T-helper 17 cell (primary cell): Measurements from ENCODE around the gene ZHX3. TPM values are rescaled to one million over a fixed set of nuclear protein-coding genes. Genes with fewer than 3 reads are reported as not detected.

Experiments used
- ATAC-seq: fragments of 150-1000 bp; cut with Tn5 transposase; 2 replicates; pipeline ENCODE4 v1.10.0; 2021; ENCODE audit warnings: mild to moderate bottlenecking, moderate library complexity
- DNase-seq, 3 donors: peaks; one replicate each; pipeline versions ENCODE4 v3.0.0 to v3.0.0-alpha.2; 2020 to 2021
- H3K9me3 ChIP-seq: one replicate; pipeline ENCODE4 v1.7.0; 2013; ENCODE audit warnings: low read length, mild to moderate bottlenecking; ENCODE audit not compliant: control insufficient read depth, poor library complexity, severe bottlenecking
- H3K27ac Mint-ChIP-seq: one replicate; pipeline ENCODE4 v1.8.0; 2022; ENCODE audit warnings: mild to moderate bottlenecking, moderate library complexity, mixed read lengths
- H3K27me3 Mint-ChIP-seq: one replicate; pipeline ENCODE4 v1.8.0; 2022; ENCODE audit warnings: mixed read lengths
- H3K36me3 Mint-ChIP-seq: one replicate; pipeline ENCODE4 v1.8.0; 2022; ENCODE audit warnings: low read depth, mixed read lengths
- H3K4me1 Mint-ChIP-seq: one replicate; pipeline ENCODE4 v1.8.0; 2022; ENCODE audit warnings: mild to moderate bottlenecking, mixed read lengths
- H3K4me3 Mint-ChIP-seq: one replicate; pipeline ENCODE4 v1.8.0; 2022; ENCODE audit warnings: mild to moderate bottlenecking, moderate library complexity, mixed read lengths
- total RNA-seq, 4 donors: library from RNA in 2 of 4; stranded (reverse) in 2 of 4; gene quantifications; one replicate each; pipeline ENCODE4 v1.2.3 and lab custom pipeline; 2022 to 2026

ZHX3 gene
- total RNA-seq, 2 donors from 2014 or later: 4.1 to 4.9 TPM

DNA sequence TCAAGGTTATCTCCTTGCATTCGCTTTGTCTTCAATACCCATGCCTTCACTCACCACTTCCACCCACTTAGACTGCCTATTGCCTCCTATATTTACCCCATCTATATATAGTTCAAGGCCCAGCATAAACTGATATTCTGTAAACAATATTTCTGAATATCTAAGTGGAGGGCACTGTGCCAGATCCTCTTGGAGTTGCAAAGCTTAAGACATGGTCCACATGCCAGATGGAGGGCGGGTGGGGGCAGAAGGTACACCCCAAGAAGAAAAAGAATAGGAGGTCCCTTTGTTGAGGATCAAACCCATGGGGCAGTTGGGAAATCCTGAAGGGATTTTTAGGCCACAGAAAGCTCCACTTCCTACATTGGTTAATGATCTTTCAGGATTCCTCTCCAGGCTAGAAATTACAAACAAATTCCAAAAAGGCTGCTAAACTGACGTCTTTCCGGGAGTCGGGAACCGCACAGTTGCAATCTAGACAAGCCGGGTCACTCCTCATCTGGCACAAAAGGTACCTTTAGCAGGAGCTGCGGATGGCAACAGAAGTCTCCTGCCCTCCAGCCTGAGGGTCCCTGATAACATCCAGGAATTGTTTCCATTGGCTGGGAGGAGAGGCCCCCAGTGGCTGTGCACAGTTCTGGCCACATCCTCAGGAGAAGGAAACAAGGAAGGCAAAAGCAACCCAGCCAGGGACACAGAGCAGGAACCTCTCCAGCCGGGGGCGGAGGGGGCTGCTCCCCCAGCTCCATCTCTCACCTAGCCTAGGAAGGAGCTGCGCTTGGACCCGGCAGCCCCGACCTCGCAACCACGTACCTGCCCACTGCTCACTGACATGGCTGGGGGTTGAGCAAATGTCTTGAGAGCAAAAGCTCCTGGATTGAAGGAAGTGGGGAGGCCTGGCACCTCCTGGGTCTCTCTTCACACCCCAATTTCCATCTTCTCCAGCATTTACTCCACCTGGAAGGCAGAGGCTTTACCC, 17.2 kb upstream of the ZHX3 start:
- H3K27ac Mint-ChIP-seq: no peak overlapping the region
- no peaks in the 10 kb centered on the region for H3K9me3 ChIP-seq
- no peaks in the 10 kb centered on the region for H3K36me3 Mint-ChIP-seq
- peaks cover 3% of the 10 kb centered on the region for H3K4me1 Mint-ChIP-seq
- DNase-seq: no peak
- H3K27me3 Mint-ChIP-seq: peaks cover 17% of the 10 kb centered on the region
- ATAC-seq: no peak
- no peak overlapping the region for H3K4me3 Mint-ChIP-seq

DNA sequence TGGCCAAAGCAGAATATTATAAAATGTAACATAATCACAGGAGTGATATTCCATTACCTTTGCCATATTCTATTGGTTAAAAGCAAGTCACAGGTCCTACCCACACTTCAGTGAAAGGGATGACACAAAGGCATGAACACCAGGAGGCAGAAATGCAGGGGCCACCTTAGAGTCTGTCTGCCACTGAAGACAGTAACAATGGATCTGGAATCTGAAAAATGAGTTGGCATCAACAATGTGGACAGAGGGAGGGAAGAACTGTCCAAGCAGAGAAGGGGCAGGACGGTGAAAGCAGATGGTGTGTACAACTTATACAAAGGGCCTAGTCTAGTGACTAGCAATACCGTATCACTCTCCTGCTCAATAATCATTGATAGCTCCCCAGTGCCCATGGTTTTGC, 16.5 kb upstream of the ZHX3 start:
- ATAC-seq: no peak
- no peaks in the 10 kb centered on the region for H3K36me3 Mint-ChIP-seq
- H3K9me3 ChIP-seq: no peaks in the 10 kb centered on the region
- H3K27ac Mint-ChIP-seq: no peak overlapping the region
- DNase-seq: no peak
- peaks cover 14% of the 10 kb centered on the region for H3K27me3 Mint-ChIP-seq
- peaks cover 7% of the 10 kb centered on the region for H3K4me1 Mint-ChIP-seq
- H3K4me3 Mint-ChIP-seq: no peak overlapping the region

DNA sequence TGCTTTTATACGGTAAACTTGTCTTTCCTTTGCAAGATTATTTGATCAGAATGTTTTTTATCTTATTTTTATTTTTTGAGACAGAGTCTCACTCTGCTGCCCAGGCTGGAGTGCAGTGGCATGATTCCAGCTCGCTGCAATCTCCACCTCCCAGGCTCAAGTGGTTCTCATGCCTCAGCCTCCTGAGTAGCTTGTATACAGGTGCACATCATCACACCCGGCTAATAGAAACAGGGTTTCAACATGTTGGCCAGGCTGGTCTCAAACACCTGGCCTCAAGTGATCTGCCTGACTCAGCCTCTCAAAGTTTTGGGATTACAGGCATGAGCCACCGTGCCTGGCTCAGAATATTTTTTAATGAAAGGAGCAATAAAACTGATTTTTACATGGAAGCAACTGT, 14.2 kb upstream of the ZHX3 start:
- Mint-ChIP-seq H3K4me1 (peaks cover 11% of the 10 kb centered on the region), H3K27me3 (peaks cover 14% of the 10 kb centered on the region), H3K4me3 (no peak overlapping the region), H3K27ac (no peak overlapping the region), H3K36me3 (no peaks in the 10 kb centered on the region)
- no peak for ATAC-seq
- no peak for DNase-seq
- H3K9me3 ChIP-seq: no peaks in the 10 kb centered on the region

DNA sequence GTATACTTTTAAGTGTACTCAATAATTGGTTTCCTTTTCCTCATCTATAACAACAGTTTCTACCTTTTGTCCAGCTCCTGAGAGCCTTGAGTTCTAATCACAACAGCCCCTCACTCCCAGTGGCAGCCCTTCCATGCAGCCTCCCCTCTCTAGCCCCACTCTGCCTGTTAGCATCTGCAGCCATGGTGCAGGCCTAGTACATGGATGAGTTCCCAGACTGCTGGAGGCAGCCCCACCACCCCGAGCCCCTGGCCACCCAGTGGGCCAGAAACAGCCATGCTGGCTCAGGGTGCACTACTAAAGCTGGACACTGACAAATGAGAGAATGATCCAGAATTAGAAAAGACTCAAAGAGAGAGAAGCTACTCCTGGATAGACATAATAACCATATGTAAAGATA, 13.4 kb upstream of the ZHX3 start:
- no peaks in the 10 kb centered on the region for H3K36me3 Mint-ChIP-seq
- H3K9me3 ChIP-seq: no peaks in the 10 kb centered on the region
- no peak overlapping the region for H3K27ac Mint-ChIP-seq
- no peak for DNase-seq
- H3K4me3 Mint-ChIP-seq: no peak overlapping the region
- no peak for ATAC-seq
- H3K27me3 Mint-ChIP-seq: peaks cover 14% of the 10 kb centered on the region
- peaks cover 13% of the 10 kb centered on the region for H3K4me1 Mint-ChIP-seq

DNA sequence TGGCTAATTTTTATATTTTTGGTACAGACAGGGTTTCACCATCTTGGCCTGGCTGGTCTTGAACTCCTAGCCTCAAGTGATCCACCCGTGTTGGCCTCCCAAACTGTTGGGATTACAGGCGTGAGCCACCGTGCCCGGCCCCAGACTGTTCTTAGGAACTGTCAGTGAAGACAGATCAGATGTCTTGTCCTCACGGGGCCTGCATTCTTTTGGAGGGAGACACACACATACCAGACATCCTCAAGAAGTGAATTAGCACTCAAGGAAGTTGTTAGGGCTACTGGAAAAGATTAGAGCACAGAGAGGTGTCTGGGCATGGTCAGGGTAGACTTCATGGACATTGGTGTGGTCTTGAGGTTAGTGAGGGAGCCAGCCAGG, 12.8 kb upstream of the ZHX3 start:
- Mint-ChIP-seq H3K4me3 (no peak overlapping the region), H3K27me3 (peaks cover 9% of the 10 kb centered on the region), H3K27ac (no peak overlapping the region), H3K36me3 (no peaks in the 10 kb centered on the region), H3K4me1 (peaks cover 13% of the 10 kb centered on the region)
- DNase-seq (no peak), ATAC-seq (no peak)
- H3K9me3 ChIP-seq: no peaks in the 10 kb centered on the region

DNA sequence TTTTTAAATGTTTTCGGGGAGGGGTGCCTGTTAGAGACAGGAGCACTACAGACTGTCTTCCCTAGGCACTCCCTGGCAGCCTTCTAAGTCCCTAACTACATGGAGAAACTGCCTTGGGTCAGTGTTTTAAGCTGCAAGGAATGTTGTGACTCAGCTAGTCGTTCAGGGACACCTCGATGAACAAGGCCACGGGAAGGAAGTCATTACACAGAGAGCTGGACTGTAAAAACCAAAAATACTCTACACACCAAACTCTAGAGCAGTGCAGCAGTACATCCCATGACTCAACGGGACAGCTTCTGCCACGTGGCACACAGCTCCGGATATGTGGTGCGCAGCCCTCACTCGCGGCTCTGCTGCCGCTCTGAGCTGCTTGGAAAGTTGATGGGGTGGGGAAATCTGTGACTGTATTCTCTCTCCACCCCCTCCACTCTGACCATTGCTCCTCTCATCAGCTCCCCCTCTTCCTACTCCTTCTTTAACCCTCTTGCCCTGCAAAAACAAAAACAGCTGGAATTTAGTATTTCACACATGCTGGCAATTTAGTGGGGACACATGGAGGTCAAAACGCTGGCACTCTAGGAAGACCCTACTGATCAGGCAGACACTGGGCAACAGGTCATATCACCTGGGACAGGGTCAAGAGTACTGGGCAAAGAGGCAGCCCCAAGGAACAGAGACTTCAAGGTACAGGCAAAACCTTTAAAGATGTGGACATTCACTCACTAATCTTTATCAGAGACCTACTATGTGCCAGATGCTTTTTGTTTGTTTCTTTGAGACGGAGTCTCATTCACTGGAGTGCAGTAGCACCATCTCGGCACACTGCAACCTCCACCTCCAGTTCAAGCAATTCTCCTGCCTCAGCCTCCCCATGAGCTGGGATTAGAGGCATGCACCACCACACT, 12.2 kb upstream of the ZHX3 start:
- no peaks in the 10 kb centered on the region for H3K9me3 ChIP-seq
- H3K4me3 Mint-ChIP-seq: no peak overlapping the region
- no peaks in the 10 kb centered on the region for H3K36me3 Mint-ChIP-seq
- DNase-seq (no peak), ATAC-seq (peak; percentile 100)
- H3K27me3 Mint-ChIP-seq: peaks cover 7% of the 10 kb centered on the region
- H3K27ac Mint-ChIP-seq: no peak overlapping the region
- peaks cover 13% of the 10 kb centered on the region for H3K4me1 Mint-ChIP-seq

DNA sequence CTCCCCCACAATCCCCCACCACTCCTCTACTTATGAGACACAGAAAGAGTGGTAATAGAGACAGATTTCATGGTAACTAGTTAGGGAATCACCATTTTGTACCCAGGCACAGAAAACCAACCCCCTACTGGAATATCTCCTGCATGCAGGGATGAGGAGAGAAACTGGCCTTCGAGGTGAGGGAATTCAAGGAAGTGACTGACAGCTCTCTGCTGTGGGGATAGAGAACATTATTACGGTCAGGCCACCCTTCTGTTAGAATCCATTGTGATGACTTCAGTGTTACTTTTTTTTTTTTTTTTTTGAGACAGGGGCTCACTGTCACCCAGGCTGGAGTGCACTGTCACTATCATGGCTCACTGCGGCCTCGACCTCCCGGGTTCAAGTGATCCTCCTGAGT, 9.6 kb upstream of the ZHX3 start:
- DNase-seq (no peak), ATAC-seq (no peak)
- Mint-ChIP-seq H3K4me3 (no peak overlapping the region), H3K27ac (no peak overlapping the region), H3K4me1 (peaks cover 13% of the 10 kb centered on the region), H3K36me3 (no peaks in the 10 kb centered on the region), H3K27me3 (no peaks in the 10 kb centered on the region)
- H3K9me3 ChIP-seq: no peaks in the 10 kb centered on the region

DNA sequence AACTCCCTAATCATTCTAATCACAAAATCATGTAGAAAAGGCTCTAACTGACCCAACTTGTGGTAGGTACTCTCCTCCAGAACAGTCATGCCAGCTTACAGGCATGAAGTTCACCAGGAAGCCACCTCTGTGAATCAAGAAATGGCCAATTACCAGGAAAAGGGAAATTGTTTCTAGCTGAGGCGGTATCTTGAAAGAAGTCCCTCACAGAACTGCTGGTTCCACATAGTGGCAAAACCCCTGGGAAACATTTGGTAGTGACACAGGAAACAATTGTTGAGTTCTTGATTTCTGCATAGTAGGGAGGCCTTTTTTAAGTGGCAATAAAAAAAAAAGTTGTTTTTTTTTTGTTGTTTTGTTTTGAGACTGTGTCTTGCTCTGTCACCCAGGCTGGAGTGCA, 3.4 kb upstream of the ZHX3 start:
- Mint-ChIP-seq H3K4me3 (no peak overlapping the region), H3K27me3 (no peaks in the 10 kb centered on the region), H3K27ac (no peak overlapping the region)

DNA sequence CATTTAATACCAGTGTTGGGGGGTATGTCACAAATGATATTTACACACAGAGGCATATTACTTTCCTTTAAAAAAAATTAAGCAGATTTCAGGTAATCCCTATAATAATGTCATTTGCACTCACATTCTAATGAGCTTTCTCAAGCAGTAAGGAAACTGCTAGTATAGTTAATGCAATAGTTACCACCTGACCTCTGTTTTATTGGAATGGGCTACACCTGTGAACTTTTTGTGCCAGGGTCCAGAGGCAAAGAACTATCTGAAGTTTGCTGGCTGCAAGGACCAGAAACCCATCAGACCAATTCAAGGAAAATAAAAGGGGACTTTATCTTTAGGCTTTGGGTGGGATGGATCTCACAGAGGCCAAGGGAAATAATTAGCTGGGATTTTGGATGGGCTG, 2.9 kb upstream of the ZHX3 start:
- no peaks in the 10 kb centered on the region for H3K27me3 Mint-ChIP-seq
- DNase-seq (no peak), ATAC-seq (no peak)
- no peak overlapping the region for H3K4me3 Mint-ChIP-seq
- peak overlapping the region; percentile 2 for H3K27ac Mint-ChIP-seq
- H3K4me1 Mint-ChIP-seq: peaks cover 13% of the 10 kb centered on the region
- no peaks in the 10 kb centered on the region for H3K36me3 Mint-ChIP-seq
- no peaks in the 10 kb centered on the region for H3K9me3 ChIP-seq

More for the DNA sequence above, 3.4 kb upstream of the ZHX3 start:
- no peaks in the 10 kb centered on the region for H3K9me3 ChIP-seq
- Mint-ChIP-seq H3K4me1 (peaks cover 13% of the 10 kb centered on the region), H3K36me3 (no peaks in the 10 kb centered on the region)
- DNase-seq (no peak), ATAC-seq (no peak)

DNA sequence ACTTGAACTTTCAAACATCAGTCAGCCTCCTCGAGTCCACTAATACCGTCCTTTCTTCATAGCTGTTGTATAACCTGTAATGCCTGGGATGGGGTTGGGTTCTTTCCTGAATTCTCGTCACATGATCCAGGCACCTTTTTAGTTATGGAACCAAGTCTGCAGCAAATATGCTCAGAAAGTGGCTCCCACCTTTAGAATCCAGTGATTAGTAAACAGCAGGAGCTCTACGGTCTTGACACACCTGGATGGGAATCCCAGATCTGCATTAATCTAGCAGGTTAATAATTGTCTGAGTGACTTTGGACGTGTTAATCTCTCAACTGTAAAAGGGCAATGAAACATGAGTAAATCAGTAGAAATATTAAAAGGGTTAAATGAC, 729 bp upstream of the ZHX3 start:
- Mint-ChIP-seq H3K27me3 (no peaks in the 10 kb centered on the region), H3K4me3 (peak overlapping the region; percentile 75), H3K4me1 (peaks cover 13% of the 10 kb centered on the region), H3K36me3 (no peaks in the 10 kb centered on the region), H3K27ac (no peak overlapping the region)
- no peaks in the 10 kb centered on the region for H3K9me3 ChIP-seq
- DNase-seq (no peak), ATAC-seq (no peak)

DNA sequence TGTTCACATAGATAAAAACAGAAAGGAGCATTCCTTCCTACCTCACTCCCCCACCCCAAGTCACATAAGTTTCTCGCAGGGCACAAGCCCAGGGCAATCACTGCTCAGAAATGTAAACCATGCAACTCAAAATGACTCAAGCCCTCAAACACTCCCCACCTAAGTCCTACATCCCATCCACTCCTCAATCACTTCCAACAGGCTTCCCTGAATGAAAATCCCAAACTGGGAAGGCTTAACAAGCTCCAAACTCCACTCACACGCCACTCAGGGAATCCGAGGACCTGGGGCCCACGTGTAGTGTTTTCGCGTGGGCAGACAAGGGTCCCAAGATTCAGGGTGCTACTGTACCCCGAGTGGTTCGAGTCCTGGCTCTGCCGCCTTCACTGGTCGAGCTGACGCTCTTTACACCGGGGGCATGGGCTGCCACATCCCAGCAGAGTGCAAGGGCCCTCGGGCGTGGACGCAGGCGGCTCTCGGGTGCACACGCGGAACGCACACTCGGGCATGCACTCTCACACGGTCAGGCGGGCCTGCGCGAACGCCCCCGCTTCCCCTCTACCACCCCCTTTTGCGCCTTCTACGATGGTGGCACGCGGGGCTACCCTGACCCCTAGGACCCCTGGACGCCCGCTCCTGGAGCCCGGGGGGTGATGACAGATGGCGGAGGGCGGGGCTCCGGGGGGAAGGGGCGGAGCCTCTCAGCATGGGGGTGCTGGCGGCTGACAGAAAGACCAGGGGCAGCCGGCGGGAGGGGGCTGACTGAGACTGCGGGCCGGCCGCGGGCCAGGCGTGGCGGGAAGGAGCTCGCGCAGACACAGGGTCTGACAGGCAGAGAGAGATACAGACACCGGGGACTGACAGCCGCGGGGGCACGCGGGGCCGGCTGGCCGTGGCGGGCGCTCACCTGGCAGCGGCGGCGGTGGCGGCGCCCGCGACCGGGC, 657 bp downstream of the ZHX3 start:
- no peaks in the 10 kb centered on the region for H3K27me3 Mint-ChIP-seq
- ATAC-seq (peak; percentile 62), DNase-seq (peak; percentile 32 to 73 (median 72))
- peak overlapping the region; percentile 90 for H3K4me3 Mint-ChIP-seq
- H3K27ac Mint-ChIP-seq: peak overlapping the region; percentile 86
- no peaks in the 10 kb centered on the region for H3K9me3 ChIP-seq
- H3K36me3 Mint-ChIP-seq: no peaks in the 10 kb centered on the region
- H3K4me1 Mint-ChIP-seq: peaks cover 13% of the 10 kb centered on the region

DNA sequence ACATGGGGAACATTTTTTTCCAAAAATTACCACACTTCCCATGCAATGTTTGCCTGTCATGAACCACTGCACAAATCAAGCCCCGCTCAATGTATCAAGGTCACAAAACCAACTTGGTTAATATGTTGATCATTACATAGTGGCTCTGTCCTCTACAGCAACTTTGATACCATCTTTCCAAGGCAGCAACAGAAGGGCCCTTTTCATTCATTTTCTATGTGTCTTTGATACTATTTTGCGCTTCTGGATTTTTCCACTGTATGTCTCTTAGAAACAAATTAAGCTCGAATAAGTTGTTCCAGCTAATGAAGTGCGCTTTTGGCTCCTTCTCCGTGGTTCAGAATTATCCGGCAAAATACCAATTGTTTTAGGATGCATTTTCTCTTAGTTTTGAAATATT, 1.5 kb downstream of the ZHX3 start:
- Mint-ChIP-seq H3K27ac (peak overlapping the region; percentile 86), H3K36me3 (no peaks in the 10 kb centered on the region), H3K27me3 (no peaks in the 10 kb centered on the region), H3K4me3 (peak overlapping the region; percentile 90), H3K4me1 (peaks cover 13% of the 10 kb centered on the region)
- ATAC-seq: no peak
- H3K9me3 ChIP-seq: no peaks in the 10 kb centered on the region
- no peak for DNase-seq
